ENCODE results near the gene DAGLA.

- TF ChIP-seq CTCF (IDR thresholded peaks at IDR 0.05) = no peak
- TF ChIP-seq EZH2 (IDR thresholded peaks at IDR 0.05; ENCODE audit: borderline replicate concordance, insufficient read depth, low read depth, low read length, poor library complexity, severe bottlenecking) = no peak
Measured at GRCh38 chr11:61654397-61654829, 25.8 kb upstream of the DAGLA start.
